Activated CD8-positive, alpha-beta memory T cell treated with anti-CD3 and anti-CD28 coated beads, Interleukin-2, amount 50 U/mL, for 4 hours (primary cell): ENCODE data around the gene ATP6V1F.
"Not testable (repeated sequence)": the region's sequence is repeated elsewhere in the genome, so short reads cannot be mapped to it uniquely, and the experiment has no call there.

Experiments
- DNase-seq: peaks from one replicate; pipeline ENCODE4 v3.0.0-alpha.2; 2020

Gene ATP6V1F

DNA sequence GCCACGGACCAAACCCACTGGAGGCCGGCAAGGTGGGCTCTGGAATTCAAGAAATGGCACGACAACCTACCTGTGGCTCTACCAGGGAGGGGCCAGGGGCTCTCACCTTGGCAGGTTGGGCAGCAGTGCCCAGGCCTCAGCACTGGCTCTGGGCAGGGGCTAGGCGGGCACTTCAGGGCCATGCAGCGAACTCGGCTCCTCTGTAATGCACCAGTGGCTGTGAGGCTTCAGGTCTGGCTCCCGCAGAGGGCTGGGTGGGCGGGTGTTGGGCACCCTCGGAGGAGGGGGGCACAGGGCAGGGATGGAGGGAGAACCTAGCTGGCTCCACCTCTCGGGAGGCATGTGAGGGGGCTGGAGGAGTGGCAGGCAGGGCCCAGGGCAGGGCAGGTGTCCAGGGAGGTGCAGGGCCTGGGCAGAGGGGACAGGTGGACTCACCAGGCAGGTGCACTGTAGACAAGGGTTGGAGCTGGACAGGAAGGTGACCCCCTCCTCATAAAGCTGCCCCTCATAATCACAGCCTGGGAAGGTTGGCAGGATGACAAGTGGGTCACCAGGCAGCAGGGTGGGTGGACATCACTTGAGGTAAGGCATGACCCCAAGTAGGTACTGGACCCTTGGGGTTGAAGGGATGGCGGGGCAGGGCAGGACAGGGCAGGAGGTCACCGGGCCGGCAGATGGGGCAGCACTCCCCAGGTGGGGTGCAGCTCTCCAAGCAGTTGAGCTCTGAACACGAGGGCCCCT is 41.1 kb downstream of the ATP6V1F start:
- no peak for DNase-seq

DNA sequence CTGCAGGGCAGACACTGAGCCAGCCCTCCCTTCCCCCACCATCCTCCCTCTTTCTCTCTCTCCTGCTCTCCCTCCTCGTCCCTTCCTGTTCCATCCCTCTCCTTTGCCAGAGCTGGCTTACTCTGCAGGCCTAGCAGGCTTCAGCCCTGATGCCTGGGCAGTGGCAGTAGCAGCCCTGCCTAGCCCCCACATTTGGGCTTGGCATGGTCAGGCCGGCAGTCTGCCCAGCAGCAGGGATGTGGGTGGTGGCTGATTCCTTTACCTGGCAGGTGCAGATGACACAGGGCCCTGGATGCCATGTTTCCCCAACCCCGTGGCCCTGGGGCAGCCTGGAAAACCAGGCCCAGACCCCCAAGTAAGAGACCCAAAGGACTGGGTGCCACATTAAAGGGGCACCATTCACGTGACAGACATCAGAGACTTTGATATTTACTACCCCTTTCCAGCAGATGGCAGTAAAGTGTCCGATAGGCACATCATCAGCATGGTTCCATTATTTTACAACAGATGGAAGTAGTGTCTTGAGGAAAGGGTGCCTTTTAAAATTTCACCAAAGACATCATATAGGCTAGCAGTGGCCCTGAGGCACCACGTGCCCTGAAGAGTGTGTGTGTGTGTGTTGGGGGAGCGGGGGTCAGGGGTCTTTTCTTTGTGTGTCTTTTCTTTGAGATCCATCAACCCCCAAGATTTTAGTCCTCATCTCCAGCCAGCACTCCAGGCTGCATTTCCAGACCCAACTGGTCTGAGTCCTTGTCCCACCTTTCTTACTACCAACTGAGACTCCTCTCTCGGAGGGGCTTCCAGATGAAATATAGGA is 41.9 kb downstream of the ATP6V1F start:
- DNase-seq: no peak

DNA sequence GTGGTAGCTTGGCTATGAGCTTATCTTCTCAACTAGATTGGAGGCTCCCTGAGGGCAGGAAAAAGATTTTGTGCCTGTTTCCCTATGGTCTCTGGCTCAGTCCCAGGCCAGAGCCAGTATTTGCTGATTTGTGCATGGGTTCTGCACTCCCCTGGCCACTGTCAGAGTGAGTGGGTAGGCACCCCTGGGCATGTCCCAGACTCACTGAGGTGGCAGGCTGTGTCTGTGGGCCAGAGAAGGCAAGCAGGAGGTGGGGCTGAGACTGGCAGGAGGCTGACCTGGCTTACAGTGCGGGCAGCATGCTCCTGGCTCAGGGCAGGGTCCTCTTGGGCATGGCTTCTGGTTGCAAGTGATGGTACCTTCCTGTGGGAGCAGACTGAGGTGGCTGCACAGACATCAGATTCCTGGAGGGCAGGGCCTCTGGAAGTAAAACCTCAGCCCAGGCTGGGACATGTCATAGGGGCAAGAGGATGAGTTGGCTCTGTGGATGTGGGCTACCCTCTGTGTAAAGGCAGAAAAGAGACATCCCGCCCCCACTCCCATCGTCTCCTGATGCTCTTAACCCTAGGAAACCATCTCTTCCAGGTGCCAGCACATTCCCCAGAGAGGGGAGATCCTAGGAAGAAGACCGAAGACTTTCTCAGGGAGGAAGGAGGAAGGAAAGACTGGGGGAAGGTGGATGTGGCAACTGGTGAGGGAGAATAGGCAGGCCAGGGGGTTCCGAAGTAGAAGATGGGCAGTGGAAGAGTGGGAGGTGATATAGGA is 43.5 kb downstream of the ATP6V1F start:
- no peak for DNase-seq

DNA sequence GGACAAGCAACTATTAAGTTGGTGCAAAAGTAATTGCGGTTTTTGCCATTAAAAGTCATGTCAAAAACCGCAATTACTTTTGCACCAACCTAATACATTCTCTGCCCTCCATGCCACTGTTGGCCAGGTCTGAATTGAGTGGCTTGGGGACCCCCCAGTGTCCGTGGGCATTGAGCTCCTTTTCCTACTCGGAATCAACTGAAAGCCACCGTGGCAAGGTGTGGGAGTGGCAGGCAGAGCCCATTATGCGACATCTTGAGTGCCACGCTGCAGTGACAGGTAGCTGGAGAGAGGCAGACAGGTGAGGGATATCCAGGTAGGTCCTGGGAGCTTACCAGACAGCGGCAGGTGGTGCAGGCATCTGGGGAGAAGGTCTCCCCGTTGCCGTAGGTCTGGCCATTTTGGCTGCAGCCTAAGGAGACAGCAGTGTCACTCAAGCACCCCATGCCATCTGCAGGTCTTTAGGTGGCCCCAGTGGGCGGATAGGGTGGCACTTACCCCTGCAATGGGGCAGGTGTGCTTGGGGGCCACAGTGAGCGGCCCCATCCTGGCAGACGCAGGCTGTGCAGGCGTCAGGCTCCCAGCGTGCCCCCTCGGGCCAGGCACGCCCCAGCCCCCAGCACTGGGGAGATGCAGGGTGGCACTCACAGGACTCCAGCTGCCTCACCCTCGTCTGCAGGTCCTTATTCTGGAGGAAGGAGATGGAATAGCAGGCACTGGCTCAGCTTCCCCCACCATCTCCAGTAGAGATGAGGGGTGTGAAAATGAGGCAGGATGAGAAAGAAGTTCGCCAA is 44.3 kb downstream of the ATP6V1F start:
- no peak for DNase-seq

DNA sequence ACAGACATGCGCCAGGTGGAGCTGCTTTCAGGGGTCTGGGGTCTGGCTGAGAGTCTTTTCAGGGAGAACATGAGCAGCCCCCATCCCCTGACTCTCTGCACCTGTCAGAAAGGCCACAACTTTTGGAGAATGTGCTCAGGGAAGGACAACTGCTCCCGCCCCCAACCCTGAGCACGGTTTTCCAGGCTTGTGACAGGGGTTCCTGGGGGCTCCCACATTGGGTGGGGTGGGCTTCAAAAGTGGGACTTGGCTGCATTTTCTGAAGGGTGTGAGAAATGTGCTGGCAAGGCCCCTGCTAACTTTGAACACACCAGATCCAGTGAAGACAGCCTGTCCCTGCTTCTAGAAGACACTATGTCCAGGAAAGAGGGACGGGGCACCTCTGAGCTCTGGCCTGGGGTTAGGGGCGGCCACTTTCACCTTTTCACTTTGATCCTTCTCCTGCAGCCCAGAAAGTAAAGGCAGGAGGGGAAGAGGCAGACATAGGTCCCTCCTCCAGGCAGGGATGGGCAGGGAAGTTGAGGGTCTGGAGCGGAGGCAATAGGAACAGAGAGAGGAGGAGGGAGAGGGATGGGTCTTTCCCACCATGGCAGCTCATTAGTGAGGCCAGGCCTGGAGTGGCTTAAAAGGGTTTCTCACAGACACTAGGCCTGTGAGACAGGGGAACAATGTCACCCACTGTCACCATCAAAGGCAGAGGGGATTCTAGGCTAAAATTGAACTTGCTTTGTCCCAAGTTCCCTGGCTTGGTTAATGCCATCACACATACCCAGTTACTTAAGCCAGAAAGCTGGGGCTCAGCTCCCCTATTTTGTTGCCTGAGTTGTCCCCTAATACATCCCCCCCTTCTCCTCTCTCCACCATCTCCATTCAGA is 46.3 kb downstream of the ATP6V1F start:
- no peak for DNase-seq

DNA sequence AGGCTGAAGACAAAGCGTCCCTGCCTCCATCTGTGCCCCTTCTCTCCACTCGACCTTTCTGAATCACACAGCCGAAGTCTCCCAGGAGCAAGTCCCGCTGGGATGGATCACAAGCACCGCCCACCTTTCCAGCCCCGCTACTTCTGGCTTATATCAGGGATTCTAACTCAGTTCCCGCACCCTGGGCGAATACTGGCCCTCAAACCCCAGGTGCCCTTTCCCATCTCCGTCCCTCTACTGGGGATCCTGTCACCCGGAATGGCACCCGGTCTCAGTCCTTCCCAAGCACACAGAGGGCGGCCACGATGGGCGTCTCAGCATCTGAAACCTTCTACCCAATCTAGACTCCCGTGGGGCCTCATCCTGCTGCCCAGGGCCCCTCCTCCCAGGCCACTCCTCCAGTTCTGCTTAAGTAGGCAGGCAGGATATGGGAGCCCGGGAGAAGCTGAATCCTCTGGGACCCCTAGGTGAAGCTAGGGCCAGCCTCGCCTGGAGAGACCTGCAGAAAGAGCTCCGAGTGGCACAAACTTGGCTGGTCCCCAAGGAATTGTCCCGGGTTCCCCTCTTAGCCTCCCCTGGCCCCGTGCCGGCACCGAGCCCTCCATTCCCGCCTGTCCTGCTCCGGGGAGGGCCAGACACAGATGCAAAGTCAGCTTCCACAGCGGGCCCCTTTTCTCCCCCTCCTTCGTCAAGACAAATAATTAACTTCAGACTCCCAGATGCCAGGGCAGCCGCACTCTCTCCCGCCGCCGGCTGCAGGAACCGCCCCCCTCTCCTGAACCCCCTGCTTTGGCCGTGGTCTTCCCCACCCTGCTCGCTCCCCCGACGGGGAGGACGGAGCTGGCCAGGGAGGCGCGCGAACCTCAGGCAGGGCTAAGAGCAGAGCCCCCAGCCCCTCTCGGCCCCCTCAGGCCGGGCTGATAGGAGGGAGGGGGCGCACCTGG is 47.2 kb downstream of the ATP6V1F start:
- no peak for DNase-seq

DNA sequence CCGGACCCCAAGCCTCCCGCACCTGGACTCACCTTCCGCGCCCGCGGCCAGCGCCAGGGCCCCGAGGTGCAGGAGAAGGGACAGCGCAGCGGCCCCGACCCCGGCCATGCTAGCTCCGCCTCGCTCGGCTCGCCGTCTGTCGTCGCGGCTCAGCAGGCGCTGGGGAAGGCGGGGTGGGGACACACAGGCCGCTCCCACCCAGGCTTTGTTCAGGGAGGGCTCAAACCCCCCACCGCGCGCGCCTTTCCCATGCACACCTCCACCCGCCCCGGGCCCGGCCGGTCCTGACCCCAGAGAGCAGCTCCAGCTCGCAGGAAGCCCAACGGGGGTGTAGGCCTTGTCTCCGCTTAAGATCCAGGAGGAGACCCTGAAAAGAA is 47.9 kb downstream of the ATP6V1F start, which contains the start of gene KCP:
KCP (minus strand) TSS at position 141 of the 377 bp plus-strand sequence; CDS start at position 108, 33 bp downstream.
- no peak for DNase-seq

DNA sequence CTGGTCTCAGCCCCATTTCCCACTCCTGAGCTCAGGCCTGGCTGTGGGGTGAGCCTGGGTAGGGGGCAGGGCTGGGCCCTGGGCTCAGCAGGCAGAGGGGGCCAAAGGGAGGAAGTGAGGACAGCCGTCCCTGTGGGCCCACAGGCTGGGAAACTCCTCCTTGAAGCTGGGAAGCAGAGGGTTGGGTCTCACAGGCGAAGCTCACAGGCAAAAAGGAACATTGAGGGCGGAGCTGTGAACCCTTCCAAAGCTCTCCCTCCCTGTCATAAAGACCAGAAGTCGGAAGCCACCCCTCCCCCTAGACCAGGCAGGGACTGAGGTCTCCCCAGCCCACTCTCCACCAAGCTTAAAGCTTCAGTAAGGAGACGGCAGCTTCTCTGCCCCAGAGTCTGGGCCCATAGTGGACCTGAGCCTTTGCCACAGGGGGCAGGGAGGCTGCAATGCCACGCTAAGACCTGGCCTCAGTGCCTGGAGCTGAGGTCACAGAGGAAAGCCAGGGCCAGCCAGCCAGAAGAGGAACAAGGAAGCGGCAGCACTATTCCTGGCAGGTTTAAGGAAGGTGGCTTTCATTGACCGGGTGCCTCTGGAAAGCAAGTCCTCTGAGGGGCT is 48.9 kb downstream of the ATP6V1F start:
- DNase-seq: no peak

DNA sequence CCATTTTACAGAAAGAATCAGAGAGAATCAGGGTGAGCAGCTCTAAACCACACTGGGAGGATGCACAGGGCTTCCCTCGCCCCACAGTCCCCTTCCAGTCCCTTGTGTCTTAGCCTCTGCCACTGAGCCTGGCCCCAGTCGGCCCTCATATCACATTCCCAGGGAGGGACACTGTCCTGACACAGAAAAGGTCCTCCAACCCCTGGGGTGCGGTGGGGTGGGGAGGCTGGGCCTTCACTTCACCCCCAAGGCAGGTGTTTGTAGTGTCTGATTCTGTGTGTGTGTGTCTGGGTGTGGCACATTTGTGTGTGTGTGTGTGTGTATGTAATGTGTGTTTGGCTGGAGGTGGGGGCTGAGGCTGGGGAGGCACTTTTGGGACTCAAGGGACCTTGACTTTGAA is 49.6 kb downstream of the ATP6V1F start:
- no peak for DNase-seq

DNA sequence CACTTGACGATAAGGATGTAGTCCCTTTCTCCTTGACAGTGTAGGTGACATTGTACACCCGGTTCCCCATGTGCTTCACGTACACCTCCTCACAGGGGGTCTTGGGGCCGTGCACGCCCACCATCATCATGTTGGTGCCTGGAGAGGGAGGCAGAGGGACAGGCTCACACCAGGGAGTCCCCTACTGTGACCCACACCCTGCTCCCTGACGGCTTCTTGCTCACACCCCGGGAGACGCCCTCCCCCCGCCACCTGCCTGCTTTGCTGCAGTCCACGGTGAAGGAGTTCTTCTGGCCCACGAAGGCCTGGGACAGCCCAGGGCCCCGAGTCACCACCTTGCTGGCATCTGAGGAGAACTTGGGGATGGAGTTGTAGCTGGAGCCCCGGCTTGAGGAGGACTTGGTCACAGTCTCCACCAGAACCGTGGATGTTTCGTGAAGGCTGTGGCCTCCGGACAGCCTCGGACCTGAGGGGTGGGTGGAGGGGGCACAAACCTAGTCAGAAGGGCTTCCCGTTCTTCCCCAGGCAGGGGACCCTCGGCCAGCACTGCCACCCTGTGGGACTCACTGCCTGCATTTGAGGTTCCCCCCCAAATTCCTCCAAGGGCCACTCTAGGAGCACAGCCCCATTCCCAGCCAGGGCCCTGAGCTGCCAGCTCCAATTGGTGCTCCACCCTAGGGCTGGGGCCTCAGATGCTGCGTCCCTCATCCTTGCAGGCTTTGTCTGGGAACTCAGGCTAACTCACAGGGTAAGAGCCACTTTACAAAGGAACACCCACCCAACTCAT is 50.2 kb downstream of the ATP6V1F start:
- DNase-seq: not testable (repeated sequence)

DNA sequence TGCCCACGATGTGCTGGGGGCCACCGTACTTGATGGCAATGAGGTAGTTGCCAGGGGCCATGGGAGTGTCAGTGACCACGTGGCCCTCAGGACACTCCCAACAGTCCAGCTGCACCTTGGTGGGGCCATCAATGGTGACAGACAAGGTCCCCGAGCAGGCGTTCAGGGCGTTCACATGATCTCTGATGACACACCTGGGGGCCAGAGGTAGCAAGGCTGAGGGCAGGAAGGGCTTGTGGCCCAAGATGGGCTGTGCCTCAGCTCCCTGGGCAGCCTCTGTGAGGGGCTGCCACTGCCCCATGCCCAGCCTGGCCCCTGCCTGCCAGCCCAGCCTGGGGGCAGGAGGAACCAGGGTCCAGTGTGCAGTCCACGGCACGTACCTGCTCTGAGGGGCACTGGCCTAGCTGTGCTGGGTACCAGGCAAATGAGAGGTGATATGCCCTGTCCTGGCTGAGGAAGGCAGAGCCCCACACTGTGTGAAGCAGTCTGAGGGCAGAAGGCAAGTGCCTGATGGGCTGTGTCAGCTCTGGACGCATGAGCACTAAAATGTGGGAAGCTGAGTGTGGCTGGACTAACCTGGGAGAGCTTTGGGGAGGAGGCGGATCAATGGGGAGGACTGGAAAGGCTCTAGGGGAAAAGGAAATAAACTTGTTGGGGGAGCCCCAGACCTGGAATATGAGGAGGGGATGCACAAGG is 51.4 kb downstream of the ATP6V1F start:
- DNase-seq: no peak

DNA sequence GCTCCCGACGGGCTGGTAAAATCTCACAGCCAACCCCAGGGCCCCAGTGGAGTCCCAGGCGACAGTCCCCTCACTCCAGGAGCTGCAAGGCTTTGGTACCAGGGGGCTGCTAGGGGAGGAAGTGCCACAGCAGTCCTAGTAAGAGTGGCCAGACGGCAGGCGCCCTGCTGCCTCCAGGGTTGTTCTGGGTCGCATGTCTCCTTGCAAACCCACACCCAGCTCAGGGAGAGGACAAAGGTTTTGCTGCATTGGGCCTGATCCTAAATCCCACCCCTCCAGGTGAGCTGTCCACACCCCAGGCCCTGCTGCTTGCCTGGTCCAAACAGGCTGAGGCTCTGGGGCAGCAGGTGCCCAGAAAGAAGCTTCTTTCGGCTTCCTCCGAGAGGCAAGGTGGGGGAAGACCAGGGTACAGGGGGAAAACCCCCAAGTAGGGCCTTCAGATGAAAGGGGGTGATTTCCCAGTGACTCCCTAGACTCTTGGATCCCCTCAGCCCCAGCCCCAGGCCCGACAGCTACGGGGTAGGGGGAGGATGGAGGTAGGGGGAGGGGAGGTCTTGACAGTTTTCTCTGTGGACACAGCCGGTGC is 52.0 kb downstream of the ATP6V1F start:
- no peak for DNase-seq

DNA sequence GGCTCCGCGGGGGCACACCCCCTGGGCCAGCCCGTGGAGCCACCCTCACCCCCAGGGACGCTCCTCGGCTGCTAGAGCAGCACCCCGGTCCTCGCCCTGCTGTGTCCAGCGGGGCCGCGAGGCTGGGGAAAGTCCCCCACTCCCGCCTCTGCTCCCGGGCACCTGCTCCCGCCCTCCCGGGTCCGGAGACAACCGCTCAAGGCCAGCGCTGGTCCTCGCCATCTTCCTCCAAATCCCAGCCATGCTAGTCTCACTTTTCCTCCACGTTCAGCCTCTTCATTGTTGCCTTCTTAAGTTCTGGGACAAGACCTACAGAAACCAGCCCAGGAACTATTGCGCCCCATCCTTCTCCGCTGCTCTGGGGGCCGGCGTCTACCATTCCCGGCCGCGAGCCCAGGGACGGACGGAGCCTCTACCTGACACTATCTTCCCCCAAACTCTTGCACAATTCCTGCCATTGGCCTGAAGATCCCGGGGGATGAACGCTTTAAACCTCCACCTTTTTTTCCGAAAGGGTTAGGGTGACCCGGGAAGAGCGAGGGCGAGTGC is 52.7 kb downstream of the ATP6V1F start:
- DNase-seq: no peak
